Right hindlimb (tissue), 1 donor: ENCODE data around the gene TEP1.
"Not testable (repeated sequence)": the region's sequence is repeated elsewhere in the genome, so short reads cannot be mapped to it uniquely, and the experiment has no call there.

Source experiments
- DNase-seq: peaks from one replicate; pipeline ENCODE4 v3.0.0-alpha.2; 2018

TEP1 gene

DNA sequence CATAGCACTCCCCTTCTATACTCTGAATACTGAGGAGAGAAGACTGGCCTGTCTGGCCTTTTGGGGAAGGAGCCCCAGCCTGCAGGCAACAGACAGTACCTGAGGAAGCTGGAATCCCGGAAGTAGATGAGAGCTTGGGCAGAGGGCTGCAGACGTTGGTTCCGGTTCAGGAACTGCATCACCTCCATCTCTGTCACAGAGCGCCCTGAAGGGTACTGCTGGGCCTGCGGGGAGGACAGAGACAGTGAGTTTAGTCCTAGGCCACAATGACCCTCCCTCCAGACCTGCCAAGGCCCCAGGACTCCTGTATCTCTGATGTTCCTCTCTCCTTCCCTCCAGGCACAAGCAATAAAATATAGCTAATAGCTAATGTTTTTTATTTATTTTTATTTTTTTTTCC, 28.4 kb downstream of the TEP1 start:
- no peak for DNase-seq

DNA sequence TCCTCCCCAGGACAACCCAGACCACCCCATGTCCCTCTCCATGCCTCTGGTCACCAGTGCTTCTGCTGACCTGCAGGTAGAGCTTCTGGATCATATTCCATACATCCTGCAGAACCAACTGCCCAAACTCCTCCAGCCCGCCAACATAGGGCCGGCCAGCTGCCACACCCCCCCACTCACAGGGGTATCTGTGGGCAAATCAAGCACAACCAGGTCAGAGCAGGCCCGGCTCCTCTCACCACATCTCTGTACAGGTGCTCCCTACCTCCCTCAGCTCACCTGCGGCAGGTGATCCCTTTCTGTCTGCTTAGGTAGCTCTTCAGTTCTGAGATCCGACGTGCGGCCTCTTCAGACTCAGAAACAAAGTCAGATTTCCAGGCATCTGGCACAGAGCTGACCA, 29.0 kb downstream of the TEP1 start:
- no peak for DNase-seq

DNA sequence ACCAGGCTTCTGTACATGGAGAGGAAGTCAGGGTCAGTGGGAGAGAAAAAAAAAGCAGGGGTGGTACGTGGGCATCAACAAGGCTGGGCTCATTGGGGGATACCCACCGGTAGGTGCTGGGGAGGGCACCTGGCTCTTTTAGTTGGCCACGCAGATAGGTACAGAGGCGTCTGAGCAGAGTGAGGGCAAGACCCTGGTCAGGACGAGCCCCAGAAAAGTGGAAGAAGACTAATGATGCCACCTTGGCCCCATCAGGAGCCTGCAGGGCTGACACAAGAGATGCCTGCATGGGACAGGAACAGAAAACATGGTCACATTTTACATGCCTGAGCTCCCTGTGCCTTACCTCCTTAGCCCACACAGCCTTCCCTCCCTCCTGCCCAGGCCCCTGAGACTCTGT, 29.7 kb downstream of the TEP1 start:
- no peak for DNase-seq

DNA sequence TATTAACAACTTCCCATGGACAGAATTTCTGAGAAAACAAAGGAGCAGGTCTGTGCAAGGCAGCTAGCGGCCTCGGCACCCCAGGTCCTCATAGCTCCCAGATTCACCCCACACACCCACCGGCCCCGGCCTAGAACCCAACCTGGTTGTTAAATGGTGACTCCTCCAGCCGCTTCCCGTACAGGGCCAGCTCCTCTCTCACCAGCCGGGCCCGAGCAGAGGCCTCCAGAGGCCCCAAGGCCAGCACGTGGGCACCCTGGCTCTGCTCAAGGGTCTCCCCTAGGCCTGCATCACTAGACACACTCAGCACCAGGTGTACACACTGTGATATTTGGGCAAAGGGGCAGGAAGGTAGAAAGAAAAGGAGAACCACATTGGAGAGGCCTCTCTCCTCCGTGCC, 30.3 kb downstream of the TEP1 start:
- DNase-seq, result no peak

DNA sequence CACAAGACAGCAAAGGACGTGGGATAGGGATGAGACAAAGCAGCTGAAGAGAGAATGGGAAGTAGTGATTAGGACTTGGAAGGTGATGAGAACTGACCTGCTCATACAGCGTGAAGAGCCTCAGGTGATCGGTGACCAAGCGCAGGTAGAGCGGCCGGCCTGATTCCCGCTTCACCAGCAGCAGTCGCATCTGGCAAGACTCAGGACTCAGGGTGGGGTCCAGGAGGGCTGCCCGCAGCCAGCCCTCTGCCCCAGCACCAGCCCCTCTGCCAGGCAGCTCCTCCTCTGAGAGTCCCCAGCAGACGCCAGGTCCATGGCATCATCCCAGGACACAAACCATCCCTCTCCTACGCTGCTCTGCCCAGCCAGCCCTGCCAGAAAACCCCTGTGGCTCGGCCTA, 30.8 kb downstream of the TEP1 start:
- DNase-seq, result no peak

DNA sequence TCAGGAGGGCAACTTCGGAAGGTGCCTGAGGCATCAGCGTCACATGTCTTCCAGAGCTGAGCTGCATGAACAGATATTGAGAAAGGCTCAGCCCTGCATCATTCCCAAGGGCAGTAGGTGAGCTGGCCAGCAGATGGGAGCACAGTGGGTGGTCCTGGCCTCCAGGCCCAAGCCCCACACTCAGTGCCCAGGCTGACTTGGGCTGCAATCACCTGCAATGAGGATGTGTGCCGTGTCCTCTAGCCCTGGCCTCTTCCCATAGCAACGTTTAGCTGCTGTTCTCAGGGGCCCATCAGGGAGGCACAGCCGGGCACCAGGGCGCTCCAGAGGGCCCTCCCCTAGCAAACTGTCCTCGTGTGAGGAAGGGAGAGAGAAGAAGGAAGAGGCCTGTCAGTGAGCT, 32.0 kb downstream of the TEP1 start:
- no peak for DNase-seq

DNA sequence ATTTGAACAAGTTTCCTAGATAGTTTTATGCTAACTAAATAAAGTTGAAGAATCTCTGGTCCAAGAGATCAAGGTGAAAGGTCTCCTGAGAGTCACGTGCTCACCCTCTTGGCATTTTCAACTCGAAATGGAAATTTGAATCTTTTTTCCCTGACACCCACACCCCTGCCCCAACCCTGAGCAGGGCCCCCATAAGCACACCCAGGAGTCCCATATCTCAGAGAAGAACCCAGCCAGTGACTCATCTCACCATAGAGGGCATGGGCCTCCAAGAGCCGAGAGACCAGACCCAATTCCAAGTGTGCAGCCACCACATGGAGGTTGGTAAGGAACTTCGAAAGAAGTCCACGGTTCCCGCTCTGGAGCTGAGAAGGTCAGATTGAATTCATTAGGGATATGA, 32.6 kb downstream of the TEP1 start:
- DNase-seq, result no peak

DNA sequence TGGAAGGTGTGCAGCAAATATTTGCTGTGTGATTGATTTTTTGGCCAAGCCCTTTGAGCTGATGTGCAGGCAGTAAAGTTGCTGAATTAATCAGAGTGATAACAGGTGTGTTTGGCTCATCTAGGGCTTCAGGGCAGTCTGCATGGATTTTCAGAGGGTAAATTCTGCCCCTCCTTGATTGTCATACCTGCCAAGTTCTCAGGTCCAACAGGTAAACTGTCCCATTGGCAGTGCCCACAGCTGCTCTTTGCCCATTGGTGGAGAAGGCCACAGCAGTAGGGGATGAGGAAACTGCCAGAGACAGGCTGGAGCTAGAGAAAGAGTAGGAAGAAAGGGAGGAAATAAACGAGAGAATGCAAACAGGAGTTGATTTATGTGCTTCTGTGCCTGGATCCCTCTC, 33.6 kb downstream of the TEP1 start:
- no peak for DNase-seq

DNA sequence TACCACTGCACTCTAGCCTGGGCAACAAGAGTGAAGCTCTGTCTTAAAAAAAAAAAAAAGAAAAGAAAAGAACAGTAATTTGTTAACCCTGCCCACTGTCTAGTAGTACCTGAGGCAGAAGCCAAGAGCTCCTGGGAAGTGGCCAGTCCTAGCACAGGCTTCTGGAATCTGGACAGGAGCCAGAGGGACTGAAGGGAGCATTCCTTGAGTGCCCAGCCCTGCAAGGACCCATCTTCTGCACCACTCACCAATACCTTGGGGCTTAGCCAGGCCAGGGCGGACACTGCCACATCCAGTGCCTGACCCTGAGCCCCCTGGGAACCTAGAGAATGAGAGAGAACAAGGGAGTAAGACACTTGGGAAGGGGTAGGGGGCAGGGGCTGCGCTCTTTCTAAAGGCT, 36.1 kb downstream of the TEP1 start:
- DNase-seq, result no peak

DNA sequence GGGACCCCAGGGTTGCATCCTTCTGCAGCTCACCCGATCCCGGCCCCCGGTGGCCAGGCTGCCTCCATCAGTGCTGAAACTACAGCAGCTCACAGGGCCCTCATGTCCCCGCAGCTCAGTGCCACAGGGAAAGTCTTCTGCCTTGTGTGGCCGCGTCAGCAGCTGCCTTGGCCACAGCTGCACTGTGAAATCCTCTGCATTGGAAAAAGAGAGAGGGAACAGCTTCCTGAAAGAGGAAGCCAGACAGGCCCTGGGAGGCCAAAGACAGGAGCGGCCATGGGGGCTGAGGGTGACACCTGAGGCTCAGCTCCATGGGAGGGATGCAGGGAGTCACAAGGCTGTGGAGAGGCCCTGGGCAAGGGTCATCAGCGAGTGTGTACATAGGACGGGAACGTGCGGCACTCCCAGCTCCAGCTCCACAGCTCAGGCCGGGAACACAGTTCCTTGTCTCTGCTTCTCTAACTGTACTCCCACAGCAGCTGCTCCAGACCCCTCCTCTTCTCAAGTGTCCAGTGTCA, 37.2 kb downstream of the TEP1 start:
- no peak for DNase-seq

DNA sequence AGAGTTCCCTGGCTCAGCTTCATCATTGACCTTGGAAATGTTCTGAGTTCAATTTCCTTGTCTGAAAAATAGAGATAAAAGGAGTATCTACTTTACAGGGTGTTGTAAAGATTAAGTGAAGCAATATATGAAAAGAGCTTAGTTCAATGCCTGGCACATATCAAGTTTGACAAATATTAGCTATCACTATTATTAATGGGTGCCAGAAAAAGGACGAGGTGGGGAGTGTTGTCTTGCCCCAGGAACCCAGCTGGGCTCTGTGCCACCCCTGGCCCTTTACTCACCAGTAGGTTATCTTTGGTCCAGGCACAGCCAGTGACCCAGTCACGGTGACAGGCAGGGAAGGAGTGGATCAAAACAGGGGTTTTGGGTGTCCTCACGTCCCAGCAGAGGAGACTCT, 37.8 kb downstream of the TEP1 start:
- DNase-seq, result no peak

DNA sequence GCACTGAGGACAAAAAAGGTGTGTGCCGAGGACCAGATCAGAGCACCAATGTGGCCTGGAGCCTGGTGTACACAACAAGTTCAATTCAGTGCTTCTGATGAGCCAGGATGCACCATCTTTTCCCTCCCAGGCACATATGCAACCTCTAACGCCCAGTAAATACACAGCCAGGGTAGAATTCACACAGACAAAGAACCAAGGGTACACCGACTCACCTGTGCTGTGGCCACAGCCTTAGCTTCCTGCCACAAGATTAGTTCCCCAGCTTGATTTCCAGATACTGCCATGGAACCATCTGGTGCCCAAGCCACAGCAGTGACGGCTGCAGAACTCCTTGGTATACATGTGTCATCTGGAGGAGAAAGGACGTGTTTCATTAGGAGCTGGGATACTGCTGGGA, 40.5 kb downstream of the TEP1 start:
- no peak for DNase-seq

DNA sequence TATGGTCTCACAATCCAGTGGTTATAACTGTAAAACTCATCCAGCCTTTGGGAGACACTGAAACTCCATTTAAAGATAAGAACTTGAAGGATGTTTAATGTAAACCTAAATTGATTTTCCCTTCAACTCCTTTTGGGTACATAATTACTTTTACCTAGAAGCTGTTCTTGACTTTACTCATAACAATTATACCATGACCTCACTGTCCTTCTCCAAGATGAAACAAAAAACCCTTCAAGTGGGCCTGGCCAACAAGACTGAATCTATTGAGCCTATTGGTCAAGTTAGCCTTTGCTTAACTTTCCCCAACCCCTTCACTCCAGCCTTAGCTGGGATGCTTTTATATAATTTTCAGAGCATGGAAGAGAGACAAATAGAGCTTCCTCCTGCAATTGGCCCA, 47.4 kb downstream of the TEP1 start:
- DNase-seq, result no peak

DNA sequence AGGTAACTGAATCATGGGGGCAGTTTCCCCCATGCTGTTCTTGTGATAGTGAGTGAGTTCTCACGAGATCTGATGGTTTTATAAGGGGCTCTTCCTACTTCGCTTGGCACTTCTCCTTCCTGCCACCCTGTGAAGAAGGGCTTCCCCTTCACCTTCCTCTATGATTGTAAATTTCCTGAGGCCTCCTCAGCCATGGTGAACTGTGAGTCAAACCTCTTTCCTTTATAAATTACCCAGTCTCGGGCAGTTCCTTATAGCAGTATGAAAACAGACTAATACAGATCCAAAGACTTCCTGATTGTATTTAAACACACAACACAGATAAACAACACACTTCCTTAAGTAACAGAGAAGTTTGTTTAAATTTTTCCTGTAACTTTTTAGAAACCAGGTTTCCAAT, 54.8 kb downstream of the TEP1 start:
- not testable (repeated sequence) for DNase-seq

DNA sequence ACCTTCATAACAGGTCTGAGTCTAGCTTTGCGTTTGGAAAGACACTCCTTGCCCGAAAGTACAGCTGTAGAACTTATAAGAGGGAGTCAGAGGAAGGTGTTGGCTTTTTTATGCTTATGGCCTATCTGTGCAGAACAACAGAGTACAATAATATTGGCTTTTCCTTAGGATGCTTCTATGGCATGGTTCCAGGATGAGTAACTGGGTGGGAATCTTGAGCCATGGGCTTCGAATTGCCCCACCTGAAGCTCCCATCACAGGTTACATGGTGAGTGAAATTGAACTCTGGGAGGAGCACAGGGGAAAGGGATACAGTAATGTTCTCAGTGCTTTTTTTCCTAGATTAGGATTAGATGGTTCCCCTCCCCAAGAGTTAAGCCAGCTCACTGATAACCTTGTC, 56.9 kb downstream of the TEP1 start:
- no peak for DNase-seq

DNA sequence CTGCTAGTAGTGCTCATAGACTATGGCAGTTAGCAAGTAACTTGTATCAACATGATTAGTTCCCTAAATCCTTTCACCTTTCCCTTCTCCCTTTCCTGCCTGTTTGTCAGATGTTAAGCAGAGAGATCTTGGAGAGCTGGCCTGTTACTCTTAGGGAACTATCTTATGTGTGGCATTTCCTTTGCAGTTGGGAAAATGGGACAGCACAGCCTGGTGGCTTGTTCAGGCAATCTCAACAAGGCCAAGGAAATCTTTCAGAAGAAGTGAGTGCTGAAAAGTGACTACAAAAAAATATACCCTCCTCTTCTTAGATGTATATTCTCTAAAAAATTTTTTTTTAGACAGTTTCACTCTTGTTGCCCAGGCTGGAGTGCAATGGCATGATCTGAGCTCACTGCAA, 62.4 kb downstream of the TEP1 start:
- no peak for DNase-seq

DNA sequence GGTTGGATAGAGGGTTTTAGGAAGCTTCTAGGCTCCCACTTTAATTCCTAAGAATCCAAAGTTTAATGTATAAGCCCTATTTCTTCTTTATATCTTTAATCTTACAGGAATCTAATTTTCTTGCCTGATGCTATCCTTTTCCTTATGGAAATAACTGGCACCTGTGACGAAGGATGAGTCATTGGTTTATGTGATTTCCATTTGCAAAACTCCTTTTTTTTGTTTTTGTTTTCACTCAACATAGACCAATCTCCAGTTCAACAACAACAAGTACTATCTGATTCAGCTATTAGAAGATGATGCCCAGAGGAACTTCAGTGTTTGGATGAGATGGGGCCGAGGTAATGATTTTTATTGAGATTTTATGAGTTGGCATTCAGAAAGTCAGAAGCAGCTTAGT, 63.0 kb downstream of the TEP1 start:
- no peak for DNase-seq

DNA sequence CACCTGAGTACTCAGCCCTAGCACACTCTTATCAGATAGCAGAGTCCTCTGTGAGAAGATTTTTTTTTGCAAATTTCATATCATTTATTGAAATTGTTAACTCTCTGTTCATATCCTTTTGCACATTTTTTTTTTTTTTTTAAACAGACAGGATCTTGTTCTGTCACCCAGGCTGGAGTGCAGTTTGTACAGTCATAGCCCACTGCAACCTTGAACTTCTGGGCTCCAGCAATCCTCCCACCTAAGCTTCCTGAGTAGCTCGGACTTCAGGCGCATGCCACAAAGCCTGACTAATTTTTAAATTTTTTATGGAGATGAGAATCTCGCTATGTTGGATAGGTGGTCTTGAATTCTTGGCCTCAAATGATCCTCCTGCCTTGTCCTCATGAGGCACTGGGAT, 65.6 kb downstream of the TEP1 start:
- DNase-seq, result no peak

DNA sequence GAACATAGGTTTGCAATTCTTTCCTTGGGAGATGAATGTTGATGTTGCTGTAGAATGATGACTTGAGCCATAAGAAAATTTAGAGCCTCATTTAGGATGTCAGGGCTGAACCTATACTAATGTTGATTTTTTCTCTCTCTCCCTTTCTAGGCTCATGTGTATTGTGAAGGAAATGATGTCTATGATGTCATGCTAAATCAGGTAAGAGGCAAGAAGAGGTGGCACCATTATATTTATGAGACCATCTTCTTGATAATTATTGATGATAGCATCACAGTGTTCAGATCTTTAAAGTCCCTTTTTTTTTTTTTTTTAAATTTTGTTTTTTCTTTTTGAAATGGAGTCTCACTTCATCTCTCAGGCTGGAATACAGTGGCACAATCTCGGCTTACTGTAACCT, 66.6 kb downstream of the TEP1 start:
- DNase-seq, result no peak

DNA sequence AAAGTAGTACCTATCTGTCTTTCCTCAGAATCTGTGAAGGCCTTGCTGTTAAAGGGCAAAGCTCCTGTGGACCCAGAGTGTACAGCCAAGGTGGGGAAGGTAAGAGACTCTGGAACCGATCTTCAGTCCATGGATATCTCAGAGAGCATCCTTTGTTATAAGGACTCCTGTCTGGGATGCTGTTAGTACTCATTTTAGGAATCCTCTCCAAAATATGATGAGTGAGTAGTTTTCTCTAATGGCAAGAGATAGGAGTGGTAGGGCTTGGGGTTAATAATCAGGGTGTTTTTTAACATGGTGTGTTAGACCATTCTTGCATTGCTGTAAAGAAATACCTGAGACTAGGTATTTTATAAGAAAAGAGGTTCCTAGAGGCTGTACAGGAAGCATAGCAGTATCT, 67.9 kb downstream of the TEP1 start:
- no peak for DNase-seq

DNA sequence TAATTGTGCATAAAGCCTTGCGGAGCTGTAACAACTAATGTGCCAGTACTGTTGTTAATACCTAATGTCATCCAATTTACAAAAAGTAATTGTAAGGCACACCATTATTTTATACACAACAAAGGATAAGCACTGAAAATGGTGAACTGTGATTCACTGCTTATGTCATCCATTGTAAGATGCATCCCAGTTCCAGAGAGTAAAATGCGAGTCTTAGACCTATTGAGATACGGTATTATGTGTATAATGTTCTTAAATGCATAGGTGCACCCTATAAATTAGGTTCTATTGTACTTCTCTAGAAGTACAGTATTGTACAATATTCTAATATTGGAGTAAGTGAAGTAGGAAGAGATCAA, 69.5 kb downstream of the TEP1 start:
- DNase-seq, result no peak

DNA sequence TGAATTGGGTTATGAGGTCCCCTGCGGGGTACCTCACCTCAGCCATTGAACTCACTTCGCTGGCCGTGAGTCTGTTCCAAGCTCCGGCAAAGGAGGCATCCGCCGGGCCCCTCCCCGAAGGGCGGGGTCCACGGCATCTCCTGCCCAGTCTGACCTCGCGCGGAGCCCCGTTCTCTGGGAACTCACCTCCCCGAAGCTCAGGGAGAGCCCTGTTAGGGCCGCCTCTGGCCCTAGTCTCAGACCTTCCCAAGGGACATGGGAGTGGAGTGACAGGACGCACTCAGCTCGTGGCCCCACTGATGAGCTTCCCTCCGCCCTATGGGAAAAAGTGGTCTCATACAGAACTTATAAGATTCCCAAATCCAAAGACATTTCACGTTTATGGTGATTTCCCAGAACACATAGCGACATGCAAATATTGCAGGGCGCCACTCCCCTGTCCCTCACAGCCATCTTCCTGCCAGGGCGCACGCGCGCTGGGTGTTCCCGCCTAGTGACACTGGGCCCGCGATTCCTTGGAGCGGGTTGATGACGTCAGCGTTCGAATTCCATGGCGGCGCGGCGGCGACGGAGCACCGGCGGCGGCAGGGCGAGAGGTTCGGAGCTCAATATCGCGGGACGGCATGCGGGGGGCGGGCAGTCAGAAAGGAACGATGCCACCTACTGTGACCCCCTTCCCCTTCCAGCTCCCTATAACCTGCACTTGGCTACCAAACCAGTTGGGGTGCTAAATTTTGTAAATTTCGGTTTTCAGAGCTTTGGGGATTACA, 70.0 kb downstream of the TEP1 start, which contains the start of gene PARP2:
PARP2 (plus strand) TSS at position 544 of the 770 bp plus-strand sequence; CDS start at position 551, 7 bp downstream.
- DNase-seq, result peak; percentile 98

DNA sequence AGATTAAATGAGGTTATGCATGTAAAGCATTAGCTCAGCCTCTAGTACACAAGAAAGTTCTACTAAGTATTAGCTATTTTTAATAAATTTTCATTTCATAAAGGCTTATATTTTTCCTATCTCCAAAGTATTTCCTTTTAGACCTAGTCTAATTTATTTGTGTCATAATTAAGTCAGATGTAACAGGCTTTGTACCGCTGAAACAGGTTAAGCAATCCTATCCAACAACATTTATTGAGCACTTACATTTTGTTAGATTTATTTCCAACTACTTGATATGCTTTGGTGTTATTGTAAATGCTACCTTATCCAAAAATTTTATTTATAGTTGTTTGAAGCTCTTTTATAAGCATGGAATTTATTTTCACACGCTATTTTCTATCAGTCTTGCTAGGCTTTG, 71.7 kb downstream of the TEP1 start:
- DNase-seq, result no peak

DNA sequence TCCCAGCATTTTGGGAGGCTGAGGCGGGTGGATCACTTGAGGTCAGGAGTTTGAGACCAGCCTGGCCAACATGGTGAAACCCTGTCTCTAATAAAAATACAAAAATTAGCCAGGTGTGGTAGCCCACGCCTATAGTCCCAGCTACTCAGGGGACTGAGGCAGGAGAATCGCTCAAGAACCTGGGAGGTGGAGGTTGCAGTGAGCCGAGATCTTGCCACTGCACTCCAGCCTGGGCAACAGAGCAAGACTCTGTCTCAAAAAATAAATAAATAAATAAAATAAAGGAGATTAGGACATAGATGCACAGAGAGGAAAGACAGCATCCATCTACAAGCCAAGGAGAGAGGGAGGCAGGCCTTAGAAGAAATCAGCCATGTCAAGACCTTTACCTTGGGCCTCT, 72.3 kb downstream of the TEP1 start:
- not testable (repeated sequence) for DNase-seq

DNA sequence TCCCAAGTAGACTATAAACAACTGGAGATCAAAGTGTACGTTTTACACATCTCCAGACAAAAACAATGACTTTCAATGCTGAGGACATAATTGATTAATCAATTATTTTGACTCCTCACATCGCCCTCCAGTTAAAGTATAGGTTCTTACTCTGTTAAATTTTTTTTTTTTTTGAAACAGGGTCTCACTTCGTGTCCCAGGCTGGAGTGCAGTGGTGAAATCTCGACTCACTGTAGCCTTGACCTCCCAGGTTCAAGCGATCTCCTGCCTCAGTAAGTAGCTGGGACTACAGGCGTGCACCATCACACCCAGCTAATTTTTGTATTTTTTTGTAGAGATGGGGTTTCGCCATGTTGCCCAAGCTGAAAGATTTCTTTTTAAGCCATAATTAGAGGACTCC, 79.3 kb downstream of the TEP1 start:
- no peak for DNase-seq
